BE2C (cell line): ENCODE data around the gene BZW1.

Experiments
- DNase-seq: peaks from one replicate; pipeline ENCODE4 v3.0.0-alpha.2; 2020
- H3K27me3 ChIP-seq: fragments of 250-450 bp; sonication (Bioruptor Pico); 2 replicates; pipeline ENCODE4 v1.5.1; 2020; ENCODE audit warnings: mild to moderate bottlenecking
- H3K36me3 ChIP-seq: fragments of 250-450 bp; sonication (Bioruptor Pico); 2 replicates; pipeline ENCODE4 v1.5.1; 2020; ENCODE audit warnings: mild to moderate bottlenecking
- H3K4me1 ChIP-seq: fragments of 250-450 bp; sonication (Bioruptor Pico); 2 replicates; pipeline ENCODE4 v1.5.1; 2020
- H3K4me3 ChIP-seq: 2 replicates; pipeline ENCODE4 v1.5.1; 2011; ENCODE audit warnings: low read depth, low read length
- H3K9me3 ChIP-seq: fragments of 250-450 bp; sonication (Bioruptor Pico); 2 replicates; pipeline ENCODE4 v1.5.1; 2020
- TF ChIP-seq, protein P1 (sequence below): IDR thresholded peaks from 2 replicates; pipeline ENCODE4 v1.5.1; 2012; ENCODE audit warnings: mild to moderate bottlenecking, low read depth, low read length

BZW1 gene

DNA sequence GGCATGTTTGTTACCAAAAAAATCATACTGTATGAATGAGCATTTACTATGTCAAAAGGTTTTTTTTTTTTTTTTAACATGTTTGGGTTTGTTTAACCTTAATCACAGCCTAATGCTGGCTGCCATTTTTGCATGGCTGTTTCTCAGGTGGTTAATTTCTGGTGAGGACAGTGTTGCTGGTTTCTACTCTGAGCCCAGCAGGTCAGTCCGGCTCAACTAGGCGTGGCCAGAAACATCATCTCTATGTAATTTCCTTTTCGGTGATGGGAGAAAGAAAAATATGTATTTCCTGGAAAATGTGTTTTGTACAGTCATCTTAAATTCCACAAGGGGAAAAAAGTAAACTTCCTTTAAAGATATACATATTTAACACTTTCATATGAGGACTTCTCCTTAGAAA is 24.9 kb upstream of the BZW1 start:
- DNase-seq: no peak
- H3K36me3 ChIP-seq: no peaks in the 10 kb centered on the region
- H3K4me1 ChIP-seq: no peaks in the 10 kb centered on the region
- H3K27me3 ChIP-seq: no peaks in the 10 kb centered on the region
- no peak overlapping the region for H3K4me3 ChIP-seq
- TF ChIP-seq, protein P1, sequence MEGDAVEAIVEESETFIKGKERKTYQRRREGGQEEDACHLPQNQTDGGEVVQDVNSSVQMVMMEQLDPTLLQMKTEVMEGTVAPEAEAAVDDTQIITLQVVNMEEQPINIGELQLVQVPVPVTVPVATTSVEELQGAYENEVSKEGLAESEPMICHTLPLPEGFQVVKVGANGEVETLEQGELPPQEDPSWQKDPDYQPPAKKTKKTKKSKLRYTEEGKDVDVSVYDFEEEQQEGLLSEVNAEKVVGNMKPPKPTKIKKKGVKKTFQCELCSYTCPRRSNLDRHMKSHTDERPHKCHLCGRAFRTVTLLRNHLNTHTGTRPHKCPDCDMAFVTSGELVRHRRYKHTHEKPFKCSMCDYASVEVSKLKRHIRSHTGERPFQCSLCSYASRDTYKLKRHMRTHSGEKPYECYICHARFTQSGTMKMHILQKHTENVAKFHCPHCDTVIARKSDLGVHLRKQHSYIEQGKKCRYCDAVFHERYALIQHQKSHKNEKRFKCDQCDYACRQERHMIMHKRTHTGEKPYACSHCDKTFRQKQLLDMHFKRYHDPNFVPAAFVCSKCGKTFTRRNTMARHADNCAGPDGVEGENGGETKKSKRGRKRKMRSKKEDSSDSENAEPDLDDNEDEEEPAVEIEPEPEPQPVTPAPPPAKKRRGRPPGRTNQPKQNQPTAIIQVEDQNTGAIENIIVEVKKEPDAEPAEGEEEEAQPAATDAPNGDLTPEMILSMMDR: no peak
- H3K9me3 ChIP-seq: no peaks in the 10 kb centered on the region

DNA sequence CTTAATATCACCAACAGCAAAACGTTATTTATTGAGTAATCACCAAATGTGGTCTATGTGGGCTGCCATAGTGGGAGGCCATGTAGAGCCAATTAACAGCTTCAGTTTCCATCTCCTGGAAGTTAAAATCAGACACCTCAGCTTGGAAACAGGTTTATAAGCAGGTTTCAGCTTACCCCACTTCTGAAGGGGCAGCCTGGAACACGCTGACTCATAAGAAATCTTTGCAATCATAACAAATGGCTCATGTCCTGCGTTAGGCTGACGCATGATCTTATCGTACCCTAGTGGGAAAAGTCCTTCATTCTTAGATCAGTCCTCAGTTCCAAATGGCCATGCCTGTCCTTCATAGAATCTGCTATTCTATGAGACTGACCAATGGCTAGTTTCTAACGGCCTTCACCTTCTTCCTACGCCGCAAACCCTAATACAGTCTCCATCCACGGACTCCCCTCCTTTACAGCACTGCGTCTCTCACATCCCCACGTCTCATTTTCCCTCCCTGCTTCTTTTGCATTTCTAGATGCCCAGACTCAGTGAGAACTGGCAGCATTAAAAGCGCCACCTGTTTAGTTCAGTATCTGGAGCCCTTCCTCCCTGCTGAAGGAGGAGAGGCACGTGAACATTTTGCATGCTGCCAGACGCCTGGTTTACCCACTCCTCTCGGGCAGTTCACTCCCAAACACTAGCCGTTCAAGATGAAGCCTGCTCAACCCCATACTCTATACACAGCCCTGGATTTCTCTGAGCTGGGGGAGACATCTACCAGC is 24.2 kb upstream of the BZW1 start:
- Histone ChIP-seq H3K4me1 (no peaks in the 10 kb centered on the region), H3K36me3 (no peaks in the 10 kb centered on the region), H3K27me3 (no peaks in the 10 kb centered on the region), H3K4me3 (no peak overlapping the region), H3K9me3 (no peaks in the 10 kb centered on the region)
- DNase-seq: no peak
- TF ChIP-seq, protein P1: no peak

GRCh38 chr2:200788121-200788718 is 23.5 kb upstream of the BZW1 start:
- Histone ChIP-seq H3K36me3 (no peaks in the 10 kb centered on the region), H3K9me3 (no peaks in the 10 kb centered on the region), H3K4me3 (no peak overlapping the region), H3K27me3 (no peaks in the 10 kb centered on the region), H3K4me1 (no peaks in the 10 kb centered on the region)
- TF ChIP-seq, protein P1: no peak
- no peak for DNase-seq

GRCh38 chr2:200790185-200790584 is 21.5 kb upstream of the BZW1 start:
- H3K9me3 ChIP-seq: no peaks in the 10 kb centered on the region
- DNase-seq: no peak

DNA sequence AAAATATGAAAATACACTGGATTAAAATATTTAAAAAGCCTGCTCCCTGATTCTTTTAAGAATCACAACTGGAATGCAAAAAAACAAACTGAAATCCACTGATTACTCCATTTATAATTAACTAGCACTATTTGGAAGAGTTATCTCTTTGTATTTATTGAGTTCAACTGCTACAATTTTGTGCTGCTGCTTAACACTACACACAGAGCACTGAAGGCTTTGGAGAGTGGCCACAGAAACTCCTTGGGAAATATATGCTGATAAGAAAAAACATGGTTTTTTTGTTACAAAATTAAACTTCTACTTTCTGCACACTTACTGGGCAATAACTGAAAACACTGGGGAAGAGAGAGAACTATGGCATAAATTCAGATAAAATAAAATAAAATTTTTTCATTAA is 19.8 kb upstream of the BZW1 start:
- no peaks in the 10 kb centered on the region for H3K27me3 ChIP-seq

More at GRCh38 chr2:200790185-200790584, 21.5 kb upstream of the BZW1 start:
- Histone ChIP-seq H3K4me3 (no peak overlapping the region), H3K4me1 (no peaks in the 10 kb centered on the region), H3K36me3 (no peaks in the 10 kb centered on the region), H3K27me3 (no peaks in the 10 kb centered on the region)
- TF ChIP-seq, protein P1: no peak

More for the DNA sequence above, 19.8 kb upstream of the BZW1 start:
- DNase-seq: no peak
- Histone ChIP-seq H3K36me3 (no peaks in the 10 kb centered on the region), H3K9me3 (no peaks in the 10 kb centered on the region), H3K4me1 (no peaks in the 10 kb centered on the region), H3K4me3 (no peak overlapping the region)
- TF ChIP-seq, protein P1: no peak
